HuH-7.5 (cell line): ENCODE measurements around the gene PLEKHM2.

Experiments
- DNase-seq: peaks from one replicate; pipeline ENCODE4 v3.0.0; 2011; ENCODE audit warnings: low spot score

PLEKHM2 gene

DNA sequence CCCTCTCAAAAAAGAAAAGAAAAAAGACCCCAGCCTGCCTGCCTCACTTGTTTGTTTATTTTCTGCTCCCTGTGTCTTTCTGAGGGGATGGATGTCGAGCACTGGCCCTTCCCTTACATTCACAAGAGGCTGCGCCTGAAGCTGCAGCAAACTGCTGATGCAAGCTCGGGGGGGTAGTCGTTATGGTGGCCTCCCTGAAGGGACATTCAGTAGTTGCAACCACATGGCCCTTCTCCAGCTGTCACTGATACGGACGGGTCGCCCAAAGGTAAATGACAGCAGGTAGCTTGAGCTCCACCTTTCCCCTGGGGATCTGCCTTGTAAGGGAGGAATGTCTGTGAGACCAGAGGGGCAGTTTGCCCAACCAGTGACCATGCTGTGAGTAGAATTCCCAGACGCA lies 17.7 kb downstream of the PLEKHM2 start:
- no peak for DNase-seq

GRCh38 chr1:15702722-15703550 lies 18.8 kb downstream of the PLEKHM2 start:
- DNase-seq: no peak

DNA sequence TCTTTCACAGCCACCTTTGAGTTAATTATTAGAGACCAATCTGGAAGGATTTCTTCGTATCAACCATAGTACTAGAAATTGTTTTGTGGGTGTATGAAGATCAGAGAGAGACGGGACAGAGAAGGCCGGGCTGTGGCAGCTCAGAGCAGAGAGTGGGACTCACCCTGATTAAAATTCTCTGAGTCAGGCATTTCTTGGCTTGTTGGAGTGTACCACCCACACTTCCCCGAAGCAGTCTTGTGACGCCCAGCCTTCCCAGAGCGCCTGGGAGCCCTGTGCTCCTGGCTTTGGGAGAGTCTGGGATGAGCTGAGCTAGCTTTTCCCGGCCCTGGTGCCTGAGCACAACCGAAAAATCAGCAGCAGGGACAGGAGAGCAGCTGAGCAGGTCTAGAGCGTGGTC lies 19.4 kb downstream of the PLEKHM2 start:
- no peak for DNase-seq

GRCh38 chr1:15704526-15705183 lies 20.5 kb downstream of the PLEKHM2 start:
- DNase-seq: no peak

- DNase-seq: no peak
Measured at GRCh38 chr1:15705184-15705566, 21.1 kb downstream of the PLEKHM2 start.

DNA sequence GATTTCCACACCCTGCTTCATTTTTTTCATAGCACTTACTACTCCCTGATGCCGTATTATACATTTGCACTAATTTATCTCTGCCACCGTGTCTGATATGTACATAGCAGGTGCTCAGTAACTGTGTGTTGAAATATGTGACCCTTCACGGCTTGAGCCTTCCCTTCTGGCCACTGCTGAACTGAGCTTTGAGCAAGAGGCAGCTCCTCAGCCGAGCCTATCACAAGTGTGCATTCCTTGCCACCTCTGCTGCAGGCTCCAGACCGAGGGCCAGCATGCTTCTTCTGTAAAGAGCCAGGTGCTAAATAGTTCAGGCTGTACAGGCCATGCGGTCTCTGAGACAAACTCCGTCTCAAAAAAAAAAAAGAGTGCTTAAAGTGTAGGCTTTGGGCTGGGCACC lies 22.6 kb downstream of the PLEKHM2 start:
- DNase-seq: no peak

DNA sequence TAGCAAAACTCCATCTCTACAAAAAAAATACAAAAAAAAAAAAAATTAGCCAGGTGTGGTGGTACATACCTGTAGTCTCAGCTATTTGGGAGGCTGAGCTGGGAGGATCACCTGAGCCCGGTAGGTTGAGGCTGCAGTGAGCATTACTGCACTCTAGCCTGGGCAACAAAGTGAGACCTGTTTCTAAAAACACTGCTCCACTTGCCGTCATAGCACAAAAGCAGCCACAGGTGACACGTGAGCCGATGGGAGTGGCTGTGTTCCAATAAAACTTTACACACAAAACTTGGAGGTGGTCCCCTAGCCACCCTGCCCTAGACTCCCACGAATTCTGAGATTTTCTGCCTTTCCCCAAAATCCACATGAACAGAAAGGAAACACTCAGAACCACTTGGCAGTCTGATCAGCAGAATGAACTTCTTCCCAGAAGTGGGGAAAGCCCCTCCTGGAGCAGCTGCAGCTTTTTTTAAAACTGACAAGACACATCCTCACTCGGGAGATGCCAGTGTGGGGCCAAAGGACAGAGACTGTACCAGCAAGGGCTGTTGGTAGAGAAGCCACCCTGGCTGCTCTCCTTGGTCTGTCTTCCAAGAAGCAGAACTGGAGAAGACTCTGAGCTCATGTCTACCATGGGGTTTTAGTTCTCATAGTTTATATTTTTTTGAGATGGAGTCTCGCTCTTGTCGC lies 23.3 kb downstream of the PLEKHM2 start:
- no peak for DNase-seq

DNA sequence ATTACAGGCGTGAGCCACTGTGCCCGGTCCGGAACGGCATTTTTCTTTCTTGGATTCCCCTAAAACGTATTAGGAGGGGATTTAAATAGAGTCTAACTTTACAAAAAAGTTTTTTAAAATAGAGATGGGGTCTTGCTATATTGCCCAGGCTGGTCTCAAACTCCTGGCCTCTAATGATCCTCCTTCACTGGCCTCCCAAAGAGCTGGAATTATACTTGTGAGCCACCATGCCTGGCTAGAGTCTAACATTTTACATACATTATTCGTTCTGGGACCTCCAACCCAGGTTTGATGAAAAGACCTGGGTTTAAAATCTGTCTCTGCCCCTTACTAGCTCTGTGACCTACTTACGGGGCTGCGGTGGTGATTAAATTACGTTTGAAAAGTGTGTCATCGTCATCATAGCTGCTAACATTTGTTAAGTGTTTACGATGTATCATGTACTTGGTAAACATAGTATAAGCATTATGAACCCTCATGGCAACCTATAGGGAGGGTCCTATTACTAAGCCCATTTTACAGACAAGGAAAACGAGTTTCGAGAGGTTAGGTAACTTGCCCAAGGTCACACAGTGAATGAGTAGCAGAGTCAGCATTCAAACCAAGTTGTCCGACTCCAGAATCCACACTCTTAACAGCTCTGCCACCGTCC lies 24.5 kb downstream of the PLEKHM2 start:
- DNase-seq: no peak

DNA sequence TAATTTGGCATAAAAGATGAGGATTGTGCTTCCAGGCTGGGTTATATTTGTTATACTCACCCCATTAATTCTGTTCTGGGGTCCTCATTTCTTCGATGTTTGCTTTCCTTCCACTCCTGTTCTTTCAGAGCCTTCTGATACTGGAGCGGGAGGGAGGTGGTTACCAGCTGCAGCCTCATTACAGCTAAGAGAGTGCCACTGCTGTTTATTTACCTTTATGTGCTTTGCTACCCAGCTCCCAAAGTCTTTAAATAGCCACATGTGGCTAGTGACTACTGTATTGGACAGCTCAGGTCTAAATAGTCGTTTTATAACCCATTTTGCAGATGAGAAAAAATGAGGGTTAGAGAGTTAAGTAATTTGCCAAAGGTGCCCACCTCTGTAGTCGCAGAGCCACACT lies 25.1 kb downstream of the PLEKHM2 start:
- DNase-seq: no peak

DNA sequence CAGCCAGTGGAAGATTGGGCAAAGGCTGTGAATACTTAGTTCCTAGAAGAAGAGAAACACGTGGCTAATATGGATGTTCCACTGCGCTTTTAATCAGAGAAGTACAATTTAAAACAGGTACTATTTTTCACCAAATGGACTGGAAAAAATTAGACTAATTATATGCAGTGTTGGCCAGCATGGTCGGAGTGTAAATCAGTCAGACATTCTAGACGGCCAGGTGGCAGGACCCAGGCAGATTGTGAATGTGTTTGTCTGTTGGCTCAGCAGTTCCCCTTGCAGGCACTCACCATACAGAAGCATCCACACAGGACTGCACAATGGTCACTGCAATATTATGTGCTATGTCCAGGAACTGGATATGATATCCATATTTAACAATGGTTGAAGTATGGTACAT lies 28.0 kb downstream of the PLEKHM2 start:
- DNase-seq: no peak

DNA sequence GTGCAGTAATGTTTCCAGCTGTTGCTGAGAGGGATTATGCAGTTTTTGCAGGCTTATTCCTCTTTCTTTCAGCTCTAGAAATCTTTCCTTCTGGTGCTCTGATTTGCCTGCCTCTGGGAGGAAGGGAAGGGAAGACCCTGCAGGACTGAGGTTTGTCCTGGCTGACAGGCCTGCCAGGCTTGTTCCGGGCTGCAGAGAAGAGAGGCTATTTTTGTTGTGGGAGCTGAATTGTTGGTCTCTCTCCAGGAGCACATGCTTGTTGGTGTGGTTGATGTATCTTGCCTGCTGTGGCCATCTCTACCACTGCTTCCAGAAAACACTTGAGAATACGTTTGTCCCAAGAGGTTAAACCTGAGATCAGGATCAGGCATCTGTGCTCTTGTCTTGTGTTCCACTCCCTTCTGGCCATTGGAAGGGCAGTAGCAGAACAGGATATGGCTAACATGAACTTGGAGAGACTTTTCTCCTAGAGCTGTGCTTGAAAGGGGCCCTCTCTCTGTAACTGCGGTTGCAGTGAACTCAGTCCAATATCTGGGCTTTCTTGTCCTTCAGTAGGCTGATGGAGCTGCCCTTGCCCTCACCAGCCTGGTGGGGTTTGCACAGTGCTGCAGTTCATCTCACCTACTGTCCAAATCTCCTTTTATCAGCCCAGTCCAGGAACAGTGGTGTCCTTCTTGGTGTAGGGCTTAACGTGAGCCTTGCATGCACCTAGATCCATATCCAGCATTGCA lies 30.5 kb downstream of the PLEKHM2 start:
- DNase-seq: no peak

- DNase-seq: no peak
Measured at GRCh38 chr1:15717418-15718125, 33.5 kb downstream of the PLEKHM2 start.

GRCh38 chr1:15718199-15718601 lies 34.1 kb downstream of the PLEKHM2 start:
- DNase-seq: no peak

DNA sequence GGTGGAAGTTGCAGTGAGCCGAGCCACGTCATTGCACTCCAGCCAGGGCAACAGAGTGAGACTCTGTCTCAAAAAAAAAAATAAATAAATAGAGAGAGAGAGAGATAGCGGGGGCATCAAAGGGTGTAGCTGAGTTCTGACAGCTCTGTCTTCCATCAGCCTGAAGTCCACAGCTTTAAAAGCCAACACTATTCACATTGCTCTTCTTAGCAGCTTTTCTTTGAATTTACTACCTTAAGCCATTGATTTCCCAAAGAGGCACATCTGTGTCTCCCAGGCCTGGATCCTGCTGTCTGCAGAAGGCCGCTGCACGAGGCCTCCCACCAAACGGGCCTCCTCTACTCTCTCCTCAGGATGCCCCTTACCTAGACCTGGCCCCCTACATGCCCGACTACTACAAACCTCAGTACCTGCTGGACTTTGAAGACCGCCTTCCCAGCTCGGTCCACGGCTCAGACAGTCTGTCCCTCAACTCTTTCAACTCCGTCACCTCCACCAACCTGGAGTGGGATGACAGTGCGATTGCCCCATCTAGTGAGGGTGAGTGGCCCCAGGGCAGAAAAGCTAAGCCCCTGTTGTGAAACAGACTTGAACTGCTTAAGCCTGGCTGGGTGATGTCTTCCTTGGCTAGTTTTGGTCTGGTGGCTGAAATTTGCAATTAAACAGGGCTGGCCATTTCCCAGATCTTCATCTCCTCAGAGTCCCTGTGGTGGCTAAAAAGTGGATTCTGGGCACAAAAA lies 35.4 kb downstream of the PLEKHM2 start:
- no peak for DNase-seq

- DNase-seq: no peak
Measured at GRCh38 chr1:15720861-15721260, 36.7 kb downstream of the PLEKHM2 start.

- no peak for DNase-seq
Measured at GRCh38 chr1:15722411-15722810, 38.3 kb downstream of the PLEKHM2 start.

DNA sequence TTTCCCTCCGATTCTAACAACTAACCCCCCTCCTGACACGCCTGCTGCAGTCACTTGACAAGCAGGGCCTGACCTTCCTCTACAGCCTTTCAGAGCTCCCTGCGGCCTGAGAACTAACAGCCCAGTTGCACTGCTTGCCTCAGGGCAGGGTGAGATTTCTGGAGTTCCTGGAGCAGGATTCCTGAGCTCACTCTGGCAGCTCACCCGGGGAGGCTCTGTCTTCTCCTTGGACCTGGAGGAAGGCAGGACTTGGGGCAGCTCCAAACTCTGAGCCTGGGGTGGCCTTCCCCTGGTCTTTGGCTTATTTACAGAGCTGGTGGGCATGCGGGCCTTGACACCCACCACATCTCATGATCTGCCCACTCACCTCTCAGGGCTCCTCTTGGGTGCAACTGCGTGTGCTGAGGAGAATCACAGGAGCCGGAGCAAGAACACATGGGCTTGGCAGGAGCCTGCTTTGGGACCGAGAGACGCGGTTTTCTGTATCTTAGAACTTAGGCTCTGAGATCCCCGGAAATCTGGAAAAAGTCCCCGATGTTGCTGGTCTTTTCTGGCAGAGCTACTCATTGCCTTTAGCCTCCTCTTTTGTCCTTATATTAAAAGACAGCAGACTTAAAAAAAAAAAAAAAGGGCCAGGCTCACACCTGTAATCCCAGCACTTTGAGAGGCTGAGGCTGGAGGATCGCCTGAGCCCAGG lies 38.9 kb downstream of the PLEKHM2 start:
- DNase-seq: no peak

DNA sequence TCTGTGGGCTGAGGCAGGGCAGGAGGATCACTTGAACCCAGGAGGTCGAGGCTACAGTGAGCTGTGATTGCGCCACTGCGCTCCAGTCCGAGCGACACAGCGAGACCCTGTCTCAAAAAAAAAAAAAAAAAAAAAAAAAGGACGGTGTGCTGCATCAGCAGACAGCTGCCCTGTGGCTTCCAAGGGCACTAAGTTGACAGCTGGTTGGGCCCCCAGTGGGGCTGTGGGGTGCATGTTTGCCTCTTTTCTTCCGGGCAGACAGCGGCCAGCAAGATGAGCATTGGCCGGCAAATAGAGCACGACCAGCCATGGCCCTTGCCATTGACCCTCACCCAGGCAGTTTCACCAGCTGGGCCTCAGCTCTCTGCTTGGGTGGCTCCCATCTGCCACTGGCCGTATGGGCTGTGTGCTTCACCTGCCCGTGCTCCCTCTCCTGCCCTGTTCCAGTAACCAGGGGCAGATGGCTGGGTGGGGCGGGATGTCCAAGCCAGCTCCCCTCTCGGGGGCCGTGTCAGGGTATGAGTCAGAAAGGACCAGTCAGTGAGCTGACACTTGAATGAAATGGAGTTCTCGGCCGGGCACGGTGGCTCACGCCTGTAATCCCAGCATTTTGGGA lies 39.6 kb downstream of the PLEKHM2 start:
- DNase-seq: no peak
